ENCODE data around the gene KCNJ1.

- TF ChIP-seq YY1 (IDR thresholded peaks at IDR 0.05; ENCODE audit: insufficient read depth, insufficient read length): no peak
- TF ChIP-seq ZNF274 (IDR thresholded peaks at IDR 0.05; ENCODE audit: low read depth, low read length): no peak
- no peak for TF ChIP-seq SUZ12 (IDR thresholded peaks at IDR 0.05; ENCODE audit: extremely low read depth, insufficient read depth, insufficient read length)
Measured at GRCh38 chr11:128834157-128834556, 32.9 kb downstream of the KCNJ1 start.

Data from NT2/D1 (cell line).